Measurements from ENCODE around the gene KRTAP10-8. TPM values are rescaled to one million over a fixed set of nuclear protein-coding genes. Genes with fewer than 3 reads are reported as not detected.

The KRTAP10-8 gene
- total and polyA plus RNA-seq, 2 experiments from 2014 or later = not detected

GRCh38 chr21:44571296-44571695 lies 40.6 kb upstream of the KRTAP10-8 start (continued):
- TF ChIP-seq, protein P1, sequence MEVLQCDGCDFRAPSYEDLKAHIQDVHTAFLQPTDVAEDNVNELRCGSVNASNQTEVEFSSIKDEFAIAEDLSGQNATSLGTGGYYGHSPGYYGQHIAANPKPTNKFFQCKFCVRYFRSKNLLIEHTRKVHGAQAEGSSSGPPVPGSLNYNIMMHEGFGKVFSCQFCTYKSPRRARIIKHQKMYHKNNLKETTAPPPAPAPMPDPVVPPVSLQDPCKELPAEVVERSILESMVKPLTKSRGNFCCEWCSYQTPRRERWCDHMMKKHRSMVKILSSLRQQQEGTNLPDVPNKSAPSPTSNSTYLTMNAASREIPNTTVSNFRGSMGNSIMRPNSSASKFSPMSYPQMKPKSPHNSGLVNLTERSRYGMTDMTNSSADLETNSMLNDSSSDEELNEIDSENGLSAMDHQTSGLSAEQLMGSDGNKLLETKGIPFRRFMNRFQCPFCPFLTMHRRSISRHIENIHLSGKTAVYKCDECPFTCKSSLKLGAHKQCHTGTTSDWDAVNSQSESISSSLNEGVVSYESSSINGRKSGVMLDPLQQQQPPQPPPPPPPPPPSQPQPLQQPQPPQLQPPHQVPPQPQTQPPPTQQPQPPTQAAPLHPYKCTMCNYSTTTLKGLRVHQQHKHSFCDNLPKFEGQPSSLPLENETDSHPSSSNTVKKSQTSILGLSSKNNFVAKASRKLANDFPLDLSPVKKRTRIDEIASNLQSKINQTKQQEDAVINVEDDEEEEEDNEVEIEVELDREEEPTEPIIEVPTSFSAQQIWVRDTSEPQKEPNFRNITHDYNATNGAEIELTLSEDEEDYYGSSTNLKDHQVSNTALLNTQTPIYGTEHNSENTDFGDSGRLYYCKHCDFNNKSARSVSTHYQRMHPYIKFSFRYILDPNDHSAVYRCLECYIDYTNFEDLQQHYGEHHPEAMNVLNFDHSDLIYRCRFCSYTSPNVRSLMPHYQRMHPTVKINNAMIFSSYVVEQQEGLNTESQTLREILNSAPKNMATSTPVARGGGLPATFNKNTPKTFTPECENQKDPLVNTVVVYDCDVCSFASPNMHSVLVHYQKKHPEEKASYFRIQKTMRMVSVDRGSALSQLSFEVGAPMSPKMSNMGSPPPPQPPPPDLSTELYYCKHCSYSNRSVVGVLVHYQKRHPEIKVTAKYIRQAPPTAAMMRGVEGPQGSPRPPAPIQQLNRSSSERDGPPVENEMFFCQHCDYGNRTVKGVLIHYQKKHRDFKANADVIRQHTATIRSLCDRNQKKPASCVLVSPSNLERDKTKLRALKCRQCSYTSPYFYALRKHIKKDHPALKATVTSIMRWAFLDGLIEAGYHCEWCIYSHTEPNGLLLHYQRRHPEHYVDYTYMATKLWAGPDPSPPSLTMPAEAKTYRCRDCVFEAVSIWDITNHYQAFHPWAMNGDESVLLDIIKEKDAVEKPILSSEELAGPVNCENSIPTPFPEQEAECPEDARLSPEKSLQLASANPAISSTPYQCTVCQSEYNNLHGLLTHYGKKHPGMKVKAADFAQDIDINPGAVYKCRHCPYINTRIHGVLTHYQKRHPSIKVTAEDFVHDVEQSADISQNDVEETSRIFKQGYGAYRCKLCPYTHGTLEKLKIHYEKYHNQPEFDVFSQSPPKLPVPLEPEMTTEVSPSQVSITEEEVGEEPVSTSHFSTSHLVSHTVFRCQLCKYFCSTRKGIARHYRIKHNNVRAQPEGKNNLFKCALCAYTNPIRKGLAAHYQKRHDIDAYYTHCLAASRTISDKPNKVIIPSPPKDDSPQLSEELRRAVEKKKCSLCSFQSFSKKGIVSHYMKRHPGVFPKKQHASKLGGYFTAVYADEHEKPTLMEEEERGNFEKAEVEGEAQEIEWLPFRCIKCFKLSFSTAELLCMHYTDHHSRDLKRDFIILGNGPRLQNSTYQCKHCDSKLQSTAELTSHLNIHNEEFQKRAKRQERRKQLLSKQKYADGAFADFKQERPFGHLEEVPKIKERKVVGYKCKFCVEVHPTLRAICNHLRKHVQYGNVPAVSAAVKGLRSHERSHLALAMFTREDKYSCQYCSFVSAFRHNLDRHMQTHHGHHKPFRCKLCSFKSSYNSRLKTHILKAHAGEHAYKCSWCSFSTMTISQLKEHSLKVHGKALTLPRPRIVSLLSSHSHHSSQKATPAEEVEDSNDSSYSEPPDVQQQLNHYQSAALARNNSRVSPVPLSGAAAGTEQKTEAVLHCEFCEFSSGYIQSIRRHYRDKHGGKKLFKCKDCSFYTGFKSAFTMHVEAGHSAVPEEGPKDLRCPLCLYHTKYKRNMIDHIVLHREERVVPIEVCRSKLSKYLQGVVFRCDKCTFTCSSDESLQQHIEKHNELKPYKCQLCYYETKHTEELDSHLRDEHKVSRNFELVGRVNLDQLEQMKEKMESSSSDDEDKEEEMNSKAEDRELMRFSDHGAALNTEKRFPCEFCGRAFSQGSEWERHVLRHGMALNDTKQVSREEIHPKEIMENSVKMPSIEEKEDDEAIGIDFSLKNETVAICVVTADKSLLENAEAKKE (CRISPR knock-in tag; IDR thresholded peaks at IDR 0.05) = no peak
- TF ChIP-seq CTCF (conservative IDR thresholded peaks at IDR 0.05; ENCODE audit: low read depth in 2 of 2) (no peak), JUNB (IDR thresholded peaks at IDR 0.05; ENCODE audit: unreplicated experiment) (no peak)
- TF ChIP-seq, protein P2, sequence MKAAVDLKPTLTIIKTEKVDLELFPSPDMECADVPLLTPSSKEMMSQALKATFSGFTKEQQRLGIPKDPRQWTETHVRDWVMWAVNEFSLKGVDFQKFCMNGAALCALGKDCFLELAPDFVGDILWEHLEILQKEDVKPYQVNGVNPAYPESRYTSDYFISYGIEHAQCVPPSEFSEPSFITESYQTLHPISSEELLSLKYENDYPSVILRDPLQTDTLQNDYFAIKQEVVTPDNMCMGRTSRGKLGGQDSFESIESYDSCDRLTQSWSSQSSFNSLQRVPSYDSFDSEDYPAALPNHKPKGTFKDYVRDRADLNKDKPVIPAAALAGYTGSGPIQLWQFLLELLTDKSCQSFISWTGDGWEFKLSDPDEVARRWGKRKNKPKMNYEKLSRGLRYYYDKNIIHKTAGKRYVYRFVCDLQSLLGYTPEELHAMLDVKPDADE (IDR thresholded peaks at IDR 0.05) = no peak
